Adrenal gland (tissue), 12 donors: Measurements from ENCODE around the gene CADM4. TPM values are rescaled to one million over a fixed set of nuclear protein-coding genes. Genes with fewer than 3 reads are reported as not detected.
"Not testable (repeated sequence)": the region's sequence is repeated elsewhere in the genome, so short reads cannot be mapped to it uniquely, and the experiment has no call there.

Experiments used
- DNase-seq, 7 donors: peaks; one replicate each; pipeline ENCODE4 v3.0.0-alpha.2; 2019 to 2020
- H3K27ac ChIP-seq, 5 donors: fragments of 200-600 bp; sonication (generic) in 4 of 5; 1 replicate in 3 of 5; 2 replicates in 2 of 5; pipeline versions ENCODE4 v1.5.1 to v1.8.0; 2016 to 2020; ENCODE audit warnings: mild to moderate bottlenecking in 1 of 5
- H3K27me3 ChIP-seq: fragments of 200-600 bp; 2 replicates; pipeline ENCODE4 v1.8.0; 2021
- H3K36me3 ChIP-seq, 2 donors: fragments of 200-600 bp; replicated peaks in 1 of 2; 1 replicate in 1 of 2; 2 replicates in 1 of 2; pipeline versions ENCODE4 v1.5.1 to v1.8.0; 2018 to 2022
- H3K4me1 ChIP-seq, 2 donors: fragments of 200-600 bp; replicated peaks in 1 of 2; 1 replicate in 1 of 2; 2 replicates in 1 of 2; pipeline versions ENCODE4 v1.5.1 to v1.8.0; 2018 to 2021
- H3K4me3 ChIP-seq, 4 donors: fragments of 200-600 bp; sonication (generic) in 3 of 4; one replicate each; pipeline ENCODE4 v1.5.1; 2016 to 2018
- H3K9me3 ChIP-seq, 3 donors: fragments of 200-600 bp; sonication (generic) in 1 of 3; replicated peaks in 1 of 3; 1 replicate in 2 of 3; 2 replicates in 1 of 3; pipeline versions ENCODE4 v1.5.1 to v1.8.0; 2016 to 2021
- CTCF ChIP-seq, 6 experiments: fragments of 450-650 bp in 4 of 6; fragments of 200-600 bp in 2 of 6; sonication (generic) in 1 of 6; IDR thresholded peaks; 1 replicate in 5 of 6; 2 replicates in 1 of 6; pipeline versions ENCODE4 v1.5.1 to v1.8.0; 2016 to 2021; ENCODE audit warnings: antibody characterized with exemption in 6 of 6, mild to moderate bottlenecking in 2 of 6, moderate library complexity in 1 of 6
- POLR2A ChIP-seq, 2 donors: fragments of 450-650 bp; IDR thresholded peaks; one replicate each; pipeline ENCODE4 v1.6.1; 2017; ENCODE audit warnings: antibody characterized with exemption in 2 of 2, mild to moderate bottlenecking in 2 of 2, moderate library complexity in 1 of 2
- WGBS, 4 donors: extraction: QIAGEN DNeasy Blood & Tissue Kit in 2 of 4; methylation state at CpG; one replicate each; pipeline versions ENCODE4 v1.1.5 to v1.1.7; 2013 to 2017; 5-methylcytosine and 5-hydroxymethylcytosine counted together
- intact Hi-C, 2 donors: fragments of 100-400 bp; cut with DNase I; formaldehyde crosslinking; loops; one replicate each; pipeline versions ENCODE4 v1.14.1 to v1.15.0; 2022 to 2023
- polyA plus RNA-seq, 3 donors: library from polyadenylated mRNA; stranded (reverse); fragments of 200-250 nt in 2 of 3; fragments of 350-450 nt in 1 of 3; fragmentation: Illumina TruSeq in 1 of 3; extraction: RNeasy Lipid Tissue Mini Kit (QIAGEN cat#74804) in 1 of 3; gene quantifications; one replicate each; pipeline ENCODE4 v1.2.3, GENCODE V29; 2013 to 2014
- total RNA-seq, 9 donors: library from RNA; depleted of rRNA in 4 of 9; stranded (reverse); fragments of >200 nt in 4 of 9; fragments of 120-200 nt in 1 of 9; fragmentation: NEBNext Ultra II Directional in 1 of 9; extraction: Animal tissue kit (Norgen Biotek cat#: 25700) in 1 of 9; gene quantifications; one replicate each; pipeline versions ENCODE4 v1.1.0 to v1.2.4, GENCODE V29; 2013 to 2023
- donor health status: healthy with polysubstance abuse.
- donor health status: Bipolar disorder and iron deficiency.
- donor health status: DM: yes; HTN: yes; CAD: no.
- donor health status: DM: no; HTN: no; CAD: no.
- donor health status: DM: no; HTN: no; CAD: no.
- donor health status: DM: yes; HTN: yes; CAD: no.

The CADM4 gene
- total and polyA plus RNA-seq, 12 donors: 16.6 to 92.7 (median 40.0) TPM

GRCh38 chr19:43687660-43687997 lies 48.0 kb upstream of the CADM4 start:
- no peaks in the 10 kb centered on the region for H3K4me1 ChIP-seq
- no peaks in the 10 kb centered on the region for H3K36me3 ChIP-seq
- no peak for TF ChIP-seq POLR2A (IDR thresholded peaks at IDR 0.05)
- intact Hi-C loops: no loop called here
- no peak for DNase-seq
- H3K27me3 ChIP-seq: no peaks in the 10 kb centered on the region
- 69 to 100% (median 72%) methylated on average over 1 of the region's 1 CpG for WGBS, 4 donors
- H3K9me3 ChIP-seq: no peaks in the 10 kb centered on the region
- no peak overlapping the region for H3K27ac ChIP-seq
- H3K4me3 ChIP-seq: no peak overlapping the region

GRCh38 chr19:43684326-43684725 lies 44.7 kb upstream of the CADM4 start:
- H3K36me3 ChIP-seq: no peaks in the 10 kb centered on the region
- DNase-seq: no peak
- no peaks in the 10 kb centered on the region for H3K4me1 ChIP-seq
- intact Hi-C loops: no loop called here
- H3K27me3 ChIP-seq: no peaks in the 10 kb centered on the region
- H3K4me3 ChIP-seq: no peak overlapping the region
- TF ChIP-seq CTCF (IDR thresholded peaks at IDR 0.05): no peak
- TF ChIP-seq POLR2A (IDR thresholded peaks at IDR 0.05): no peak
- WGBS, 4 donors: 84 to 100% (median 94%) methylated on average over 1 of the region's 1 CpG
- no peaks in the 10 kb centered on the region for H3K9me3 ChIP-seq
- H3K27ac ChIP-seq: no peak overlapping the region

GRCh38 chr19:43683905-43684304 lies 44.3 kb upstream of the CADM4 start:
- H3K27ac ChIP-seq: no peak overlapping the region
- no peak for TF ChIP-seq CTCF (IDR thresholded peaks at IDR 0.05)
- no peak for TF ChIP-seq POLR2A (IDR thresholded peaks at IDR 0.05)
- H3K4me1 ChIP-seq: no peaks in the 10 kb centered on the region
- no peak overlapping the region for H3K4me3 ChIP-seq
- WGBS, 4 donors: 62 to 79% (median 72%) methylated on average over 2 of the region's 2 CpGs
- DNase-seq: no peak
- no peaks in the 10 kb centered on the region for H3K9me3 ChIP-seq
- intact Hi-C loops: no loop called here
- H3K36me3 ChIP-seq: no peaks in the 10 kb centered on the region
- H3K27me3 ChIP-seq: no peaks in the 10 kb centered on the region

GRCh38 chr19:43682824-43683661 lies 43.4 kb upstream of the CADM4 start:
- no peaks in the 10 kb centered on the region for H3K9me3 ChIP-seq
- intact Hi-C loops: no loop called here
- H3K4me3 ChIP-seq: no peak overlapping the region
- no peak for DNase-seq
- H3K4me1 ChIP-seq: no peaks in the 10 kb centered on the region
- H3K27ac ChIP-seq: no peak overlapping the region
- 57 to 63% (median 60%) methylated on average over 11 of the region's 11 CpGs for WGBS, 4 donors
- no peaks in the 10 kb centered on the region for H3K36me3 ChIP-seq
- H3K27me3 ChIP-seq: no peaks in the 10 kb centered on the region
- TF ChIP-seq POLR2A (IDR thresholded peaks at IDR 0.05): no peak
- no peak for TF ChIP-seq CTCF (IDR thresholded peaks at IDR 0.05)

GRCh38 chr19:43682269-43682668 lies 42.6 kb upstream of the CADM4 start:
- WGBS, 4 donors: 81 to 95% (median 90%) methylated on average over 5 of the region's 5 CpGs

More at GRCh38 chr19:43682269-43682668, 42.6 kb upstream of the CADM4 start:
- DNase-seq, H3K36me3 ChIP-seq, H3K4me1 ChIP-seq, H3K27me3 ChIP-seq, H3K4me3 ChIP-seq, H3K27ac ChIP-seq, intact Hi-C loops, H3K9me3 ChIP-seq: not testable (repeated sequence)
